K562 (cell line): ENCODE measurements around the gene GULP1. TPM values are rescaled to one million over a fixed set of nuclear protein-coding genes. Genes with fewer than 3 reads are reported as not detected.

ENCODE experiments used
- ATAC-seq: fragments of 200-7000 bp; cut with Tn5 transposase; 3 replicates; pipeline ENCODE4 v1.9.1; 2020; ENCODE audit warnings: moderate library complexity
- BruUV-seq: library from RNA; stranded (reverse); fragments of 400-500 nt; replicated peaks from 2 replicates; lab custom pipeline; 2021; lab: Mats Ljungman, UMichigan
- CTCF ChIA-PET: fragments of 300-600 bp; formaldehyde crosslinking; extraction: SDS; loops from one replicate; lab custom pipeline; 2021; ENCODE audit warnings: low intra/inter-chr PET ratio; lab: Yijun Ruan, JAX
- POLR2A ChIA-PET: fragments of 300-600, 350-650 bp; sonication (Branson Sonifier 250); formaldehyde crosslinking; extraction: SDS; loops from one replicate; lab custom pipeline; 2021; ENCODE audit warnings: antibody characterized with exemption, inconsistent platforms; lab: Yijun Ruan, JAX
- DNase-seq, 4 experiments: peaks; one replicate each; pipeline versions ENCODE4 v3.0.0 to v3.0.0-alpha.2; 2011 to 2018; ENCODE audit warnings: low spot score in 3 of 4, mixed read lengths in 3 of 4; ENCODE audit errors: extremely low read depth in 1 of 4
- FAIRE-seq: peaks from 2 replicates; lab custom pipeline; 2011; peaks lifted over from hg19 to GRCh38; lab: Jason Lieb, UNC
- H2AFZ ChIP-seq: 2 replicates; pipeline ENCODE4 v1.6.0; 2011; ENCODE audit warnings: low read depth, low read length, control low read depth, inconsistent platforms
- H3K27ac ChIP-seq: fragments of 200-600 bp; 3 replicates; pipeline ENCODE4 v1.8.0; 2011; ENCODE audit warnings: low read depth, mild to moderate bottlenecking, control low read depth, inconsistent platforms, low read length, moderate library complexity, mixed read lengths; ENCODE audit errors: extremely low read depth
- H3K27me3 ChIP-seq, 2 experiments: fragments of 300-600 bp in 1 of 2; 2 replicates in 1 of 2; 3 replicates in 1 of 2; pipeline versions ENCODE4 v1.6.0 to v1.8.0; 2011; ENCODE audit warnings: inconsistent platforms in 2 of 2, low read length in 2 of 2, mild to moderate bottlenecking in 1 of 2, mixed read lengths in 1 of 2, moderate library complexity in 1 of 2; ENCODE audit not compliant: control insufficient read depth in 2 of 2, insufficient read depth in 2 of 2
- H3K36me3 ChIP-seq: fragments of 300-600 bp; 3 replicates; pipeline ENCODE4 v1.8.0; 2011; ENCODE audit warnings: mild to moderate bottlenecking, low read length, inconsistent platforms; ENCODE audit not compliant: control insufficient read depth, insufficient read depth
- H3K4me1 ChIP-seq, 2 experiments: fragments of 200-600 bp in 1 of 2; replicated peaks in 1 of 2; 2 replicates in 1 of 2; 3 replicates in 1 of 2; pipeline versions ENCODE4 v1.5.1 to v1.8.0; 2011; ENCODE audit warnings: inconsistent platforms in 2 of 2, low read length in 2 of 2, mild to moderate bottlenecking in 1 of 2, mixed read lengths in 1 of 2, moderate library complexity in 1 of 2; ENCODE audit not compliant: control insufficient read depth in 2 of 2, insufficient read depth in 2 of 2
- H3K4me2 ChIP-seq: 2 replicates; pipeline ENCODE4 v1.6.1; 2011; ENCODE audit warnings: low read length, control low read depth, inconsistent platforms, mixed read lengths; ENCODE audit not compliant: insufficient read depth
- H3K4me3 ChIP-seq: fragments of 200-600 bp; sonication (generic), shearing (Covaris generic); 2 replicates; pipeline ENCODE4 v1.5.1; 2016; ENCODE audit warnings: control low read depth, inconsistent platforms
- H3K79me2 ChIP-seq: fragments of 200-600 bp; 3 replicates; pipeline ENCODE4 v1.8.0; 2011; ENCODE audit warnings: low read length, inconsistent platforms; ENCODE audit not compliant: control insufficient read depth, insufficient read depth
- H3K9ac ChIP-seq, 2 experiments: 2 replicates each; pipeline versions ENCODE4 v1.6.0 to v1.6.1; 2011; ENCODE audit warnings: low read depth in 2 of 2, low read length in 2 of 2, control low read depth in 1 of 2, inconsistent platforms in 1 of 2, mild to moderate bottlenecking in 1 of 2, mixed read lengths in 1 of 2; ENCODE audit not compliant: insufficient read depth in 1 of 2
- H3K9me1 ChIP-seq: one replicate; pipeline ENCODE4 v1.6.0; 2011; ENCODE audit warnings: inconsistent platforms, mild to moderate bottlenecking, low read length, moderate library complexity; ENCODE audit not compliant: control insufficient read depth, insufficient read depth
- H3K9me3 ChIP-seq: replicated peaks from 2 replicates; pipeline ENCODE4 v1.5.1; 2011; ENCODE audit warnings: low read depth, low read length, inconsistent platforms; ENCODE audit not compliant: control insufficient read depth, insufficient read depth
- H4K20me1 ChIP-seq: replicated peaks from 2 replicates; pipeline ENCODE4 v1.6.1; 2011; ENCODE audit warnings: low read length, inconsistent platforms, mixed read lengths; ENCODE audit not compliant: control insufficient read depth, insufficient read depth
- ADNP ChIP-seq: fragments of 200-800 bp; sonication (Bioruptor generic); IDR thresholded peaks from 2 replicates; pipeline ENCODE4 v1.6.1; 2016; ENCODE audit warnings: missing genetic modification characterization, missing compliant biosample characterization
- CEBPB ChIP-seq: fragments of 450-650 bp; IDR thresholded peaks from 2 replicates; pipeline ENCODE4 v1.6.1; 2016; ENCODE audit warnings: missing genetic modification characterization, missing compliant biosample characterization
- IFI16 ChIP-seq: fragments of 250-450 bp; sonication (Bioruptor Pico); IDR thresholded peaks from 2 replicates; pipeline ENCODE4 v2.1.2; 2022; ENCODE audit warnings: mild to moderate bottlenecking, inconsistent platforms
- LARP7 ChIP-seq: fragments of 450-650 bp; IDR thresholded peaks from 2 replicates; pipeline ENCODE4 v1.6.1; 2016
- MYC ChIP-seq, 2 experiments: fragments of 250-450 bp in 1 of 2; sonication (Bioruptor Pico) in 1 of 2; IDR thresholded peaks; 2 replicates each; pipeline versions ENCODE4 v1.5.1 to v1.6.1; 2012 to 2021; ENCODE audit warnings: low read depth in 2 of 2, borderline replicate concordance in 1 of 2, improper control_type of control experiment in 1 of 2, low read length in 1 of 2, mild to moderate bottlenecking in 1 of 2, moderate library complexity in 1 of 2
- POLR3A ChIP-seq: IDR thresholded peaks from 2 replicates; pipeline ENCODE4 v1.6.1; 2011; ENCODE audit warnings: borderline replicate concordance, mild to moderate bottlenecking, moderate library complexity; ENCODE audit not compliant: insufficient read length, insufficient read depth; ENCODE audit errors: extremely low read depth
- PRPF4 ChIP-seq: fragments of 200-400 bp; formaldehyde crosslinking; IDR thresholded peaks from one replicate; pipeline ENCODE4 v1.6.1; 2017; ENCODE audit warnings: low read length, low read depth, mild to moderate bottlenecking; ENCODE audit not compliant: insufficient read depth, poor library complexity, severe bottlenecking
- ZNF561 ChIP-seq: fragments of 450-650 bp; formaldehyde crosslinking; conservative IDR thresholded peaks from 2 replicates; pipeline ENCODE4 v1.4.0; 2020; ENCODE audit warnings: mild to moderate bottlenecking, moderate library complexity
- ZNF79 ChIP-seq: fragments of 250-450 bp; sonication (Bioruptor Pico); IDR thresholded peaks from 2 replicates; pipeline ENCODE4 v1.4.0; 2020; ENCODE audit warnings: low read depth, mild to moderate bottlenecking, moderate library complexity
- WGBS: fragments of 100-300 bp; shearing (Covaris generic); methylation state at CpG from one replicate; pipeline ENCODE4 v1.1.6; 2016; ENCODE audit warnings: low coverage, mixed read lengths; ENCODE audit not compliant: insufficient coverage; ENCODE audit errors: missing lambda C conversion rate; 5-methylcytosine and 5-hydroxymethylcytosine counted together
- in situ Hi-C: fragments of 300-500 bp; cut with MboI; formaldehyde crosslinking; loops from 4 replicates; pipeline ENCODE4 v1.15.0; 2018; ENCODE audit warnings: inconsistent platforms, mixed read lengths
- intact Hi-C: fragments of 100-400 bp; cut with micrococcal nuclease; formaldehyde crosslinking; loops from 2 replicates; pipeline ENCODE4 v1.14.2; 2022
- polyA plus RNA-seq, 8 experiments: library from polyadenylated mRNA; depleted of rRNA in 4 of 8; stranded (reverse) in 5 of 8; unstranded in 3 of 8; fragments of >200 nt; fragmentation: Nextera tagmentation in 2 of 8; fragmentation: Illumina TruSeq in 1 of 8; extraction: Ambion mirVana in 2 of 8; extraction: Trizol in 1 of 8; gene quantifications; 2 replicates each; pipeline versions ENCODE4 v1.2.1 to v1.2.3, GENCODE V29; 2011 to 2014; ENCODE audit warnings: inconsistent platforms in 1 of 8, missing spikeins in 1 of 8
- total RNA-seq, 7 experiments: library from RNA; depleted of rRNA in 6 of 7; stranded (reverse); fragments of >200 nt in 6 of 7; fragmentation: Illumina TruSeq in 2 of 7; extraction: Trizol in 2 of 7; gene quantifications; 2 replicates each; pipeline versions ENCODE4 v1.2.1 to v1.2.3, GENCODE V29; 2011 to 2021; ENCODE audit warnings: low replicate concordance in 1 of 7

Gene GULP1
- total and polyA plus RNA-seq, 9 of the 15 experiments (the other 6 are each of a cell fraction or from before 2014, with no cell fraction given): 8.5 to 25.3 (median 19.5) TPM

GRCh38 chr2:188573453-188573852 is 281.8 kb downstream of the GULP1 start:
- WGBS: 50% methylated on average over 1 of the region's 1 CpG
- Histone ChIP-seq H3K4me2 (no peak overlapping the region), H3K79me2 (no peaks in the 10 kb centered on the region), H4K20me1 (no peaks in the 10 kb centered on the region), H3K9ac (no peak overlapping the region), H2AFZ (no peak overlapping the region), H3K36me3 (peaks cover 5% of the 10 kb centered on the region; the same call in 1 of the 3 replicates), H3K4me3 (no peak overlapping the region), H3K9me1 (no peaks in the 10 kb centered on the region), H3K27ac (no peak overlapping the region), H3K4me1 (no peaks in the 10 kb centered on the region), H3K27me3 (no peaks in the 10 kb centered on the region), H3K9me3 (no peaks in the 10 kb centered on the region)
- POLR2A ChIA-PET: no interaction called here
- BruUV-seq: no TSS peak
- DNase-seq (no peak), FAIRE-seq (no peak), ATAC-seq (no peak)
- CTCF ChIA-PET: no interaction called here
- TF ChIP-seq PRPF4 (no peak), ZNF79 (CRISPR knock-in tag) (no peak), ZNF561 (CRISPR knock-in tag) (no peak)
- in situ Hi-C loops: no loop called here
- intact Hi-C loops: no loop called here

- ATAC-seq: no peak
- Histone ChIP-seq H3K9me1 (no peaks in the 10 kb centered on the region), H4K20me1 (no peaks in the 10 kb centered on the region), H2AFZ (no peak overlapping the region), H3K4me1 (no peaks in the 10 kb centered on the region), H3K36me3 (peaks cover 2% of the 10 kb centered on the region; the same call in 1 of the 3 replicates), H3K4me3 (no peak overlapping the region), H3K9ac (no peak overlapping the region), H3K27ac (no peak overlapping the region), H3K27me3 (no peaks in the 10 kb centered on the region), H3K9me3 (no peaks in the 10 kb centered on the region), H3K79me2 (no peaks in the 10 kb centered on the region), H3K4me2 (no peak overlapping the region)
- WGBS: 54% methylated on average over 2 of the region's 2 CpGs
- TF ChIP-seq IFI16 (no peak), CEBPB (tag) (no peak), MYC (IDR thresholded peaks at IDR 0.05; ENCODE audit: low read depth, low read length) (no peak), MYC (CRISPR knock-in tag; IDR thresholded peaks at IDR 0.05; ENCODE audit: borderline replicate concordance, low read depth) (no peak), LARP7 (no peak), POLR3A (no peak), ADNP (tag) (no peak)
- BruUV-seq: no TSS peak
- POLR2A ChIA-PET: no interaction called here
- CTCF ChIA-PET: no interaction called here
- DNase-seq: no peak
- in situ Hi-C loops (no loop called here), intact Hi-C loops (no loop called here)
- FAIRE-seq: no peak
Measured at GRCh38 chr2:188576006-188576405, 284.3 kb downstream of the GULP1 start.
